ENCODE measurements around the gene POP5.
"Not testable (repeated sequence)": the region's sequence is repeated elsewhere in the genome, so short reads cannot be mapped to it uniquely, and the experiment has no call there.

DNA sequence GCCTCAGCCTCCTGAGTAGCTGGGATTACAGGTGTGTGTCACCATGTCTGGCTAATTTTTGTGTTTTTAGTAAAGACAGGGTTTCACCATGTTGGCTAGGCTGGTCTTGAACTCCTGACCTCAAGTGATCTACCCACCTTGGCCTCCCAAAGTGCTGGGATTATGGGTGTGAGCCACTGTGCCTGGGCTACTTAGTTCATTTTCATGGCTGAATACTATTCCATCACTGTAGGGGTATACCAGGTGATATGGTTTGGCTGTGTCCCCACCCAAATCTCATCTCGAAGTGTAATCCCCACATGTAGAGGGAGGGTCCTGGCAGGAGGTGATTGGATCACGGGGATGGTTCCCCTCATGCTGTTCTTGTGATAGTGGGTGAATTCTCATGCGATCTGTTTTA, 36.0 kb upstream of the POP5 start:
- TF ChIP-seq YY1 (IDR thresholded peaks at IDR 0.05; ENCODE audit: insufficient read depth, insufficient read length); ZNF274 (IDR thresholded peaks at IDR 0.05; ENCODE audit: low read depth, low read length); SUZ12 (IDR thresholded peaks at IDR 0.05; ENCODE audit: extremely low read depth, insufficient read depth, insufficient read length): not testable (repeated sequence)

Data from NT2/D1 (cell line).